Measurements from ENCODE around the gene NCAPD3. TPM values are rescaled to one million over a fixed set of nuclear protein-coding genes. Genes with fewer than 3 reads are reported as not detected.
A peak's percentile ranks its signal among the peaks of the same experiment; 100 is the strongest.

NCAPD3 gene
- total RNA-seq, 1 donor from 2014 or later = 21.7 TPM

- Mint-ChIP-seq H3K4me3 (ENCODE audit: unreplicated experiment) (no peak overlapping the region), H3K27ac (ENCODE audit: unreplicated experiment) (no peak overlapping the region), H3K27me3 (ENCODE audit: unreplicated experiment) (peaks cover 14% of the 10 kb centered on the region), H3K36me3 (ENCODE audit: unreplicated experiment) (peaks cover 8% of the 10 kb centered on the region), H3K9me3 (ENCODE audit: unreplicated experiment) (no peaks in the 10 kb centered on the region), H3K4me1 (ENCODE audit: unreplicated experiment) (no peaks in the 10 kb centered on the region)
- TF ChIP-seq, protein P1, sequence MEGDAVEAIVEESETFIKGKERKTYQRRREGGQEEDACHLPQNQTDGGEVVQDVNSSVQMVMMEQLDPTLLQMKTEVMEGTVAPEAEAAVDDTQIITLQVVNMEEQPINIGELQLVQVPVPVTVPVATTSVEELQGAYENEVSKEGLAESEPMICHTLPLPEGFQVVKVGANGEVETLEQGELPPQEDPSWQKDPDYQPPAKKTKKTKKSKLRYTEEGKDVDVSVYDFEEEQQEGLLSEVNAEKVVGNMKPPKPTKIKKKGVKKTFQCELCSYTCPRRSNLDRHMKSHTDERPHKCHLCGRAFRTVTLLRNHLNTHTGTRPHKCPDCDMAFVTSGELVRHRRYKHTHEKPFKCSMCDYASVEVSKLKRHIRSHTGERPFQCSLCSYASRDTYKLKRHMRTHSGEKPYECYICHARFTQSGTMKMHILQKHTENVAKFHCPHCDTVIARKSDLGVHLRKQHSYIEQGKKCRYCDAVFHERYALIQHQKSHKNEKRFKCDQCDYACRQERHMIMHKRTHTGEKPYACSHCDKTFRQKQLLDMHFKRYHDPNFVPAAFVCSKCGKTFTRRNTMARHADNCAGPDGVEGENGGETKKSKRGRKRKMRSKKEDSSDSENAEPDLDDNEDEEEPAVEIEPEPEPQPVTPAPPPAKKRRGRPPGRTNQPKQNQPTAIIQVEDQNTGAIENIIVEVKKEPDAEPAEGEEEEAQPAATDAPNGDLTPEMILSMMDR (IDR thresholded peaks at IDR 0.05) = no peak
- no peak for DNase-seq (ENCODE audit: extremely low spot score, unreplicated experiment)
These were observed 42.7 kb upstream of the NCAPD3 start for GRCh38 chr11:134266440-134266839.

- TF ChIP-seq, protein P1 (IDR thresholded peaks at IDR 0.05) = no peak
- no peak for DNase-seq (ENCODE audit: extremely low spot score, unreplicated experiment)
- no peak overlapping the region for H3K27ac Mint-ChIP-seq (ENCODE audit: unreplicated experiment)
These were observed 41.4 kb upstream of the NCAPD3 start for GRCh38 chr11:134264966-134265764.

DNA sequence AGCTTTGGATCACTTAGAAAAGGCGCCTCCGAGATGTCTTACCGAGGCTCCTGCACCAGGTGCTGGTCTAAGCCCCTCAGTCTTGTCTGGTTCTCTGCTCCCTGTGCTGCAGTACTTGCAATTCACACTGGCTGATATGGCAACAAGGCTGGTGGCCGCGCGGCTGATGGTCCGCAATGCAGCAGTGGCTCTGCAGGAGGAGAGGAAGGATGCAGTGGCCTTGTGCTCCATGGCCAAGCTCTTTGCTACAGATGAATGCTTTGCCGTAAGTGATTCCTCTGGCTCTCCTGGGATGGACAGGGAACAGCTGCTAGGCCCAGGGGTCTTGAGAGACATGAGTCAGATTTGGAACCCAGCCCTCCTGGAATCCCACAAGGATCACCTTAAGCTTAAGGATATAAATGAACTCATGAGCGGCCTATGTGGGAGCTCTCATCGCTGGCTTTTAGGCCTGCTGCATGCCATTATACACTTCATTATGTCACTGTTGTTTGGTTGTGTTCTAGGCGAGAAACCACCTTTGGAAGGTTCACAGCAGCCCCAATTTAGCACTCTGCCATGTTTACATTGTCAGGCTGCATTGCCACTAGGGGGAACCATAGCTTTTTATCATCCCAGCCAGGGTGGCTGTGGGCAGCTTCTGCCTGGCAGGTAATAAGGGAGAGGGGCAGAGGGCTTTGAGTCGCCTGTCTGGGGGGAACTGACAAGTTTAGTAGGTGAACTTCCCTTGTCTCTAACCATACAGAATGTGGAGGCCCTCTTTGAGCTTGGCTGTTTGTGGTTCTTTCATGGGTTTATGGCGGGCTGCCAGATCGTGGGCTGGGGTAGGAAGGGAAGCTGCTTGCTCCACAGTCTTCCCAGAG lies 38.1 kb upstream of the NCAPD3 start:
- H3K36me3 Mint-ChIP-seq (ENCODE audit: unreplicated experiment) = peaks cover 24% of the 10 kb centered on the region
- H3K4me1 Mint-ChIP-seq (ENCODE audit: unreplicated experiment) = no peaks in the 10 kb centered on the region
- no peak for DNase-seq (ENCODE audit: extremely low spot score, unreplicated experiment)
- TF ChIP-seq, protein P1 (IDR thresholded peaks at IDR 0.05) = peak; percentile 54
- no peak overlapping the region for H3K27ac Mint-ChIP-seq (ENCODE audit: unreplicated experiment)
- no peak overlapping the region for H3K4me3 Mint-ChIP-seq (ENCODE audit: unreplicated experiment)
- H3K9me3 Mint-ChIP-seq (ENCODE audit: unreplicated experiment) = no peaks in the 10 kb centered on the region
- H3K27me3 Mint-ChIP-seq (ENCODE audit: unreplicated experiment) = no peaks in the 10 kb centered on the region

More at GRCh38 chr11:134264966-134265764, 41.4 kb upstream of the NCAPD3 start:
- Mint-ChIP-seq H3K36me3 (ENCODE audit: unreplicated experiment) (peaks cover 11% of the 10 kb centered on the region), H3K9me3 (ENCODE audit: unreplicated experiment) (no peaks in the 10 kb centered on the region), H3K27me3 (ENCODE audit: unreplicated experiment) (peaks cover 2% of the 10 kb centered on the region), H3K4me1 (ENCODE audit: unreplicated experiment) (no peaks in the 10 kb centered on the region), H3K4me3 (ENCODE audit: unreplicated experiment) (no peak overlapping the region)

DNA sequence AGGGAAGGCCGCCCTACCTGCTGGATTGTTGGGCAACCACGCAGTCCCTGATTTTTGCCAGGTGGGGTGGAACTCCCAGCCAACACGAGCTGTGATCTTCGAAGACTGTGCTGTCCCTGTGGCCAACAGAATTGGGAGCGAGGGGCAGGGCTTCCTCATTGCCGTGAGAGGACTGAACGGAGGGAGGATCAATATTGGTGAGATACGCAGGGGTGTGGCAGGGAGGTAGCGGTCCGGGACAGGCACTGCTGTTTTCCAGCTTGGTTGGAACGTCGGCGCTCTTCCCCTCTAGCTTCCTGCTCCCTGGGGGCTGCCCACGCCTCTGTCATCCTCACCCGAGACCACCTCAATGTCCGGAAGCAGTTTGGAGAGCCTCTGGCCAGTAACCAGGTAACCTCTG lies 37.2 kb upstream of the NCAPD3 start:
- TF ChIP-seq, protein P1 (IDR thresholded peaks at IDR 0.05) = no peak
- H3K27me3 Mint-ChIP-seq (ENCODE audit: unreplicated experiment) = no peaks in the 10 kb centered on the region
- peaks cover 25% of the 10 kb centered on the region for H3K36me3 Mint-ChIP-seq (ENCODE audit: unreplicated experiment)
- no peaks in the 10 kb centered on the region for H3K4me1 Mint-ChIP-seq (ENCODE audit: unreplicated experiment)
- DNase-seq (ENCODE audit: extremely low spot score, unreplicated experiment) = no peak
- H3K4me3 Mint-ChIP-seq (ENCODE audit: unreplicated experiment) = no peak overlapping the region
- H3K27ac Mint-ChIP-seq (ENCODE audit: unreplicated experiment) = no peak overlapping the region
- no peaks in the 10 kb centered on the region for H3K9me3 Mint-ChIP-seq (ENCODE audit: unreplicated experiment)

DNA sequence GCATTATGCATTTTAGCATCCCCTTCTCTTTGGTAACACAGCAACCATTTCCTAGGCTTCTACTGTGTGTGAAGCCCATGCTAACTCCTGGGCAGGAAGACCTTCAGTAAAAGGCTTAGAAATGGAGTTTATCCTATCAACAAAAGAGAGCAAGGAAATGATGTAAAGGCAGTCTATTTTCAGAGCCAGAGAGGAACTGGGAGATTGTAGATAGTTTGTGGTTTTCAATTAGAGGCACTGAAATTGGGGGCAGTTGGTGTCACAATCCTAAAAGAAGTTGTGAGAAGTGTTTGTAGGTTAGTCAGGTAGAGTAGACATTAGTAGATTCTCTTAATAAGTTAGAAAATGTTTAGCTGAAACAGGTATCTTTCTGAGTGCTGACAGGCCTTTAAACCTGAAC lies 36.7 kb upstream of the NCAPD3 start:
- no peaks in the 10 kb centered on the region for H3K4me1 Mint-ChIP-seq (ENCODE audit: unreplicated experiment)
- TF ChIP-seq, protein P1 (IDR thresholded peaks at IDR 0.05) = no peak
- H3K4me3 Mint-ChIP-seq (ENCODE audit: unreplicated experiment) = no peak overlapping the region
- H3K27ac Mint-ChIP-seq (ENCODE audit: unreplicated experiment) = no peak overlapping the region
- H3K27me3 Mint-ChIP-seq (ENCODE audit: unreplicated experiment) = no peaks in the 10 kb centered on the region
- no peaks in the 10 kb centered on the region for H3K9me3 Mint-ChIP-seq (ENCODE audit: unreplicated experiment)
- no peak for DNase-seq (ENCODE audit: extremely low spot score, unreplicated experiment)
- peaks cover 25% of the 10 kb centered on the region for H3K36me3 Mint-ChIP-seq (ENCODE audit: unreplicated experiment)
